ENCODE data around the gene ZNF511.
"Not testable (repeated sequence)": the region's sequence is repeated elsewhere in the genome, so short reads cannot be mapped to it uniquely, and the experiment has no call there.

The ZNF511 gene

DNA sequence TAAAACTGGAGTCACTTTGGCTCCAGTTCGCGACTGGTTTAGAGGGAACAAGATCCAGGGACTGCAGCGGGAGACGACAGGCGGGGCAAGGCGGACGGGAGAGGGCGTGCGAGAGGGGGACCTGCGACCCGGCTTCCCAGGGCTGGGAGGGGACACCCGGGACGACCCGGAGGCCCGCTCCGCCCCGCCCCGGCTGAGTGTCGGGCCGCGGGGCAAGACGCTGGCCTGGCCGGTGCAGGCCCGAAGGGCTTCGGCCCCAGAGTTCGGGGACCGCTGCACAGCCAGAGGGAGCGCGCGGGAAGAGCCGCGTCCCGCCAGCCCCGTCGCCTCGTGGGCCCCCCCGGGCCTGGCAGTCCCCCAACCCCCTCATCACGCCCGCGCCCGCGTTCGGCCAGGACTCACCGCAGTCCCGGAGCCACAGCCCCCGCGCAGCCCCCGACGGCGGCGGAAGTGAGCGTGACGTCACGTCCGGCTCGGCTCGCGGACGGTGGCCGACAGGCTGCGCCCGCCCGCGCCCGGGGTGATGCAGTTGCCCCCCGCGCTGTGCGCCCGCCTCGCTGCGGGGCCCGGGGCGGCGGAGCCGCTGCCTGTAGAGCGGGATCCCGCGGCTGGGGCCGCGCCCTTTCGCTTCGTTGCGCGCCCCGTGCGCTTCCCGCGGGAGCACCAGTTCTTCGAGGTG lies at the start of gene ZNF511, which contains the start of gene TUBGCP2:
Gene ZNF511, plus strand, starts transcription at position 494 of the 679 bp plus-strand sequence. Its CDS starts 30 bp downstream, at position 524.
Gene TUBGCP2, minus strand, starts transcription at position 452 of the 679 bp plus-strand sequence. CDS start 5,931 bp downstream, outside the sequence.
- DNase-seq: peak; percentile 93 to 96
- TF ChIP-seq POLR2A (IDR thresholded peaks at IDR 0.05; ENCODE audit: low read length): peak; percentile 81
- no peak for TF ChIP-seq GATA1 (IDR thresholded peaks at IDR 0.05; ENCODE audit: low read depth, low read length)

GRCh38 chr10:133259602-133259989 lies 49.1 kb upstream of the ZNF511 start:
- DNase-seq: no peak
- no peak for TF ChIP-seq GATA1 (IDR thresholded peaks at IDR 0.05; ENCODE audit: low read depth, low read length)
- no peak for TF ChIP-seq POLR2A (IDR thresholded peaks at IDR 0.05; ENCODE audit: low read length)

GRCh38 chr10:133260895-133261725 lies 47.6 kb upstream of the ZNF511 start:
- DNase-seq: peak; percentile 85 to 86
- TF ChIP-seq GATA1 (IDR thresholded peaks at IDR 0.05; ENCODE audit: low read depth, low read length) (no peak), POLR2A (IDR thresholded peaks at IDR 0.05; ENCODE audit: low read length) (peak; percentile 74)

- DNase-seq: peak; percentile 90 to 95
- TF ChIP-seq GATA1 (IDR thresholded peaks at IDR 0.05; ENCODE audit: low read depth, low read length): no peak
- TF ChIP-seq POLR2A (IDR thresholded peaks at IDR 0.05; ENCODE audit: low read length): no peak
Measured at GRCh38 chr10:133261726-133262325, 46.9 kb upstream of the ZNF511 start.

DNA sequence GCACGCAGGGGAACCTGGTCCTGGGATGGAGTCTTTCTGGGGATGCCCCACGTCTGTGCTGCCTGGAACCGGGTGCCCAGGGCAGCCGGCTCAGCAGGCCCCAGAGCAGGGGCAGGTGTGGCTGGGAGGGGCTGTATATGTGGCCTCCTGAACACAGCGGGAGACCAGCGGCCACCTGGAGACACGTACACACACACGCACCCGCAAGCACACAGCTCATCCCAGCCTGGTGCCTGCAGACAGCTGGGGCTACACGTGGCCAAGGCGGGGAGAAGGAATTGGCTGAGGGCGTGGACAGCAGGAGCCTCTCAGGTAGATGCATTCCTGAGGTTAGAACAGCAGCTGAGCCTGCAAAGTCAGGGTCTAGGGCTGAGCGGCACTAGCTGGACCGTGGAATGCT lies 46.0 kb upstream of the ZNF511 start:
- no peak for DNase-seq

DNA sequence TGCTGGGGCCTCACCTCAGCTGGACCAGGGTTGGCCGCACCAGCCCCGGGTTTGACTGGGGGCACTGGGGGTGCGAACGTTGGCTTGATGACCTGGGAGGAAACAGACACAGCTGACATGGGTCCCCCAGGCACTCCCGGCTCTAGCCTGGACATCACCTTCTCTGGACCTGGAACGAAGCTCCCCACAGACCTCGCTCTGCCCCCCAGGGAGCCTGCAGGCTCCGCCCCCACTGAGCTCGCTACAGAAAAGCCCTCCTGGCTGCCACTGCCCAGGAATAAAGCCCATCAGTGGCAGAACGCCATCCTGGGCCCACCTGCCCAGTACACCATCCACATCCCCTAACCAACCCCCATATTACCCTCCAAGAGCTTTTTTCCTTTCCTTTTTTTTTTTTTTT lies 45.0 kb upstream of the ZNF511 start:
- no peak for DNase-seq
- no peak for TF ChIP-seq POLR2A (IDR thresholded peaks at IDR 0.05; ENCODE audit: low read length)
- TF ChIP-seq GATA1 (IDR thresholded peaks at IDR 0.05; ENCODE audit: low read depth, low read length): no peak

More for the DNA sequence above, 46.0 kb upstream of the ZNF511 start:
- TF ChIP-seq GATA1 (IDR thresholded peaks at IDR 0.05; ENCODE audit: low read depth, low read length) (no peak), POLR2A (IDR thresholded peaks at IDR 0.05; ENCODE audit: low read length) (no peak)

- peak in 1 of 2 experiments; percentile 17 for DNase-seq
- TF ChIP-seq GATA1 (IDR thresholded peaks at IDR 0.05; ENCODE audit: low read depth, low read length) (no peak), POLR2A (IDR thresholded peaks at IDR 0.05; ENCODE audit: low read length) (no peak)
Measured at GRCh38 chr10:133264461-133264860, 44.3 kb upstream of the ZNF511 start.

GRCh38 chr10:133265052-133265451 lies 43.7 kb upstream of the ZNF511 start:
- not testable (repeated sequence) for DNase-seq

- TF ChIP-seq POLR2A (IDR thresholded peaks at IDR 0.05; ENCODE audit: low read length) (no peak), GATA1 (IDR thresholded peaks at IDR 0.05; ENCODE audit: low read depth, low read length) (no peak)
Measured at GRCh38 chr10:133266056-133266795, 42.5 kb upstream of the ZNF511 start.

DNA sequence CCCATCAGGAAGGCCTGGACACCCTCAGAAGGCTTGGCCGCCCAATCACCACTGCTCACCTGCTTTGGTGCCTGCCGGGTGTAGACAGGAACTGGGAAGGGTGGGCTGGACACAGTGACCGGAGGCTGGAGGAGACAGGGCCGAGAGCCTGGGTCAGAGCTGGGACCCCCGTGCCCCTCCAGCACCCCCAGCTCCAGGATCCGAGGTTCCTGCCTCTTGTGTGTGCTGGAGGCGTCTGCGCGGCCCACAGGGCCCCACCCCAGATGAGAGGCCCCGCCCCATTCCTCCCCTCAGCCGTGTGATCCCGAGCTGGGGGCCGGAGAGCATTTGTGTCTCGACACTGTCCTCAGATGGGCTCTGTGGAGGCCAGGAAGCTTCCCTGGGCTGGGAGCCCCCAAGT lies 41.4 kb upstream of the ZNF511 start:
- DNase-seq: no peak
- TF ChIP-seq POLR2A (IDR thresholded peaks at IDR 0.05; ENCODE audit: low read length): no peak
- no peak for TF ChIP-seq GATA1 (IDR thresholded peaks at IDR 0.05; ENCODE audit: low read depth, low read length)

More at GRCh38 chr10:133266056-133266795, 42.5 kb upstream of the ZNF511 start:
- DNase-seq: no peak

GRCh38 chr10:133267829-133268228 lies 40.9 kb upstream of the ZNF511 start:
- no peak for TF ChIP-seq POLR2A (IDR thresholded peaks at IDR 0.05; ENCODE audit: low read length)
- TF ChIP-seq GATA1 (IDR thresholded peaks at IDR 0.05; ENCODE audit: low read depth, low read length): no peak
- no peak for DNase-seq

GRCh38 chr10:133268532-133268931 lies 40.2 kb upstream of the ZNF511 start:
- no peak for DNase-seq
- TF ChIP-seq GATA1 (IDR thresholded peaks at IDR 0.05; ENCODE audit: low read depth, low read length) (no peak), POLR2A (IDR thresholded peaks at IDR 0.05; ENCODE audit: low read length) (no peak)

GRCh38 chr10:133269367-133269766 lies 39.3 kb upstream of the ZNF511 start:
- no peak for TF ChIP-seq GATA1 (IDR thresholded peaks at IDR 0.05; ENCODE audit: low read depth, low read length)
- DNase-seq: no peak

DNA sequence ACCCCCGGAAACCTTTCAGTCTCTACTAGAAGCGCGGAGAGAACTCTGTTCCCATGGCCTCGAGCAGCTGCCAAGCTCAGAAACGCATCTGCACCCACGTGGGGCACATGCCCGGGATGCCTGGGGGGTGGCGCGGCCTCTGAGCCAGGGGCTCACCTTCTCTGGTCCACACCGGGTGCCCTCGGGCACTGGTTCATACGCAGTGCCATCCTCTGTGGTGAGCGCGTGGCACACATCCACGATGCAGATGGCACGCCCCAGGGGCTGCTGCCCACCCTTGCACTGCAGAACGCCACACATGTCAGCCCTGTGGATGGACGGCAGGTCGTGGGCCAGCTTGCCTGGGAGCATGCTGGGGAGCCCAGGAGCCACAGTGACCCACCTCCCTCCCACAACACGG lies 38.5 kb upstream of the ZNF511 start:
- DNase-seq: no peak
- TF ChIP-seq POLR2A (IDR thresholded peaks at IDR 0.05; ENCODE audit: low read length) (no peak), GATA1 (IDR thresholded peaks at IDR 0.05; ENCODE audit: low read depth, low read length) (no peak)
